Inflammatory macrophage (primary cell): ENCODE measurements around the gene NEU1.
"Not testable (repeated sequence)": the region's sequence is repeated elsewhere in the genome, so short reads cannot be mapped to it uniquely, and the experiment has no call there.

Source experiments
- DNase-seq, 2 donors: peaks; one replicate each; pipeline ENCODE4 v3.0.0-alpha.2; 2020 to 2022
- total RNA-seq, 18 experiments: gene quantifications; one replicate each; lab custom pipeline; 2026; ENCODE audit warnings: mixed read lengths in 6 of 18, inconsistent platforms in 2 of 18; lab: John Stamatoyannopoulos, UW

NEU1 gene
- 98.4 to 312 (median 197) reads per million in 18 experiments for total RNA-seq

- DNase-seq = peak; percentile 100
These were observed at the start of gene NEU1 for GRCh38 chr6:31862344-31863235. Gene NEU1 (minus strand): TSS chr6:31862821. CDS start chr6:31862776, 45 bp downstream.

GRCh38 chr6:31911826-31912585 lies 49.4 kb upstream of the NEU1 start:
- DNase-seq = no peak

- DNase-seq = not testable (repeated sequence)
These were observed 46.7 kb upstream of the NEU1 start for GRCh38 chr6:31909298-31909697.

- DNase-seq = no peak
These were observed 46.2 kb upstream of the NEU1 start for GRCh38 chr6:31908791-31909190.

- DNase-seq = not testable (repeated sequence)
These were observed 45.6 kb upstream of the NEU1 start for GRCh38 chr6:31908255-31908654.

GRCh38 chr6:31907158-31907813 lies 44.7 kb upstream of the NEU1 start:
- DNase-seq = peak; percentile 92 to 94

GRCh38 chr6:31906727-31907126 lies 44.1 kb upstream of the NEU1 start:
- not testable (repeated sequence) for DNase-seq

- no peak for DNase-seq
These were observed 43.5 kb upstream of the NEU1 start for GRCh38 chr6:31906122-31906521.

- no peak for DNase-seq
These were observed 42.4 kb upstream of the NEU1 start for GRCh38 chr6:31905041-31905440.

GRCh38 chr6:31903957-31904356 lies 41.3 kb upstream of the NEU1 start:
- no peak for DNase-seq

- DNase-seq = peak; percentile 74 to 75
These were observed 39.5 kb upstream of the NEU1 start, which contains the start of gene ZBTB12 for GRCh38 chr6:31901953-31902643. Gene ZBTB12 (minus strand): TSS chr6:31902086. CDS start chr6:31901305, 781 bp downstream.

- peak; percentile 10 to 22 for DNase-seq
These were observed 38.9 kb upstream of the NEU1 start for GRCh38 chr6:31901415-31901952.

GRCh38 chr6:31900917-31901414 lies 38.3 kb upstream of the NEU1 start:
- no peak for DNase-seq

GRCh38 chr6:31899882-31900722 lies 37.5 kb upstream of the NEU1 start:
- DNase-seq = no peak

- no peak for DNase-seq
These were observed 36.6 kb upstream of the NEU1 start for GRCh38 chr6:31899215-31899614.

- peak in 1 of 2 donors; percentile 16 for DNase-seq
These were observed 35.9 kb upstream of the NEU1 start for GRCh38 chr6:31898383-31899011.

- DNase-seq = peak; percentile 81 to 89
These were observed 35.2 kb upstream of the NEU1 start, which contains the start of gene EHMT2 for GRCh38 chr6:31897612-31898382. Gene EHMT2 (minus strand): TSS chr6:31897698. CDS start chr6:31897677, 21 bp downstream.

- DNase-seq = no peak
These were observed 34.4 kb upstream of the NEU1 start for GRCh38 chr6:31896856-31897611.

- DNase-seq = no peak
These were observed 33.9 kb upstream of the NEU1 start for GRCh38 chr6:31896493-31896855.
